Stomach smooth muscle (tissue), 2 donors: ENCODE results near the gene NPFF.

Experiments
- H3K27ac ChIP-seq: one replicate; pipeline ENCODE4 v1.7.0; 2013; ENCODE audit warnings: mild to moderate bottlenecking, low read length, inconsistent platforms
- H3K27me3 ChIP-seq, 2 donors: one replicate each; pipeline ENCODE4 v1.7.0; 2013; ENCODE audit warnings: low read length in 2 of 2; ENCODE audit not compliant: insufficient read depth in 2 of 2, control insufficient read depth in 1 of 2
- H3K36me3 ChIP-seq, 2 donors: one replicate each; pipeline ENCODE4 v1.7.0; 2013; ENCODE audit warnings: low read length in 2 of 2; ENCODE audit not compliant: control insufficient read depth in 2 of 2, insufficient read depth in 2 of 2
- H3K4me1 ChIP-seq: one replicate; pipeline ENCODE4 v1.7.0; 2013; ENCODE audit warnings: low read length; ENCODE audit not compliant: control insufficient read depth, insufficient read depth
- H3K4me3 ChIP-seq, 2 donors: one replicate each; pipeline ENCODE4 v1.7.0; 2013; ENCODE audit warnings: low read length in 2 of 2
- H3K9ac ChIP-seq, 2 donors: one replicate each; pipeline ENCODE4 v1.7.0; 2013; ENCODE audit warnings: low read length in 2 of 2, mild to moderate bottlenecking in 1 of 2
- H3K9me3 ChIP-seq, 2 donors: one replicate each; pipeline ENCODE4 v1.7.0; 2013; ENCODE audit warnings: low read length in 2 of 2; ENCODE audit not compliant: control insufficient read depth in 2 of 2
- donor health status: healthy.
- donor health status: Pancreatic carcinoma.

Gene NPFF

DNA sequence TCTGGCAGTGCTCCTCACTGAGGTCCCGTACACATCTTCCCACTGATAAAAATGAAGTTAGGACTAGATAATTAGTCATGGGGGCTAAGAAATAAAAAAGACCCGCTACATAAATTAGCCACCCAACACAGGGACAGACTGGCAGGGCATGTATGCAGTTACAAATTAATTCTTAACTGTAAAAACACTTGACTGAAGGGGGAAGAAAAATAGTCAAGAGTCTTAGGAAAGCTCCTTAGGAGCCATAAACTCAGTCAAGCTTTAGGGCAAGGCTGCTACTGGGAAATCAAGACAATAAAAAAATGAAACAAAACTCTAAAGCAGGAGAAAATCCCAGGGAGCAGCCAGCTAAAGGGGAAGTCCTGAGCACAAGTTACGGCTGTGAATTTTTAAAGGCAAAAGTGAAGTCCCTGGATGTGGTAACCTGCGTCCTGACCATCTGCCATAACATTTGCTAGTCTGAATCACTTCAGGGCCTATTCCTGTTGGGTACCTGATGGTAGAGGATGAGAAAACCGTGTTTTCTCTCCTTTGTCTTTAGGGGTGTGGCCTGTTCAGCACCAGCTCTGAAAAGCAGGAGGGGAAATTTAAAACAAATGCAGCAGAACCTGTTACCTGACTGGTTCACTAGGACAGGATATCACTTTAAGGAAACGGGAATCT lies 7.5 kb upstream of the NPFF start:
- Histone ChIP-seq H3K4me1 (no peaks in the 10 kb centered on the region), H3K27me3 (no peaks in the 10 kb centered on the region), H3K27ac (no peak overlapping the region), H3K9ac (no peak overlapping the region), H3K36me3 (peaks cover 57 to 66% of the 10 kb centered on the region in 2 donors), H3K9me3 (no peaks in the 10 kb centered on the region), H3K4me3 (no peak overlapping the region)

DNA sequence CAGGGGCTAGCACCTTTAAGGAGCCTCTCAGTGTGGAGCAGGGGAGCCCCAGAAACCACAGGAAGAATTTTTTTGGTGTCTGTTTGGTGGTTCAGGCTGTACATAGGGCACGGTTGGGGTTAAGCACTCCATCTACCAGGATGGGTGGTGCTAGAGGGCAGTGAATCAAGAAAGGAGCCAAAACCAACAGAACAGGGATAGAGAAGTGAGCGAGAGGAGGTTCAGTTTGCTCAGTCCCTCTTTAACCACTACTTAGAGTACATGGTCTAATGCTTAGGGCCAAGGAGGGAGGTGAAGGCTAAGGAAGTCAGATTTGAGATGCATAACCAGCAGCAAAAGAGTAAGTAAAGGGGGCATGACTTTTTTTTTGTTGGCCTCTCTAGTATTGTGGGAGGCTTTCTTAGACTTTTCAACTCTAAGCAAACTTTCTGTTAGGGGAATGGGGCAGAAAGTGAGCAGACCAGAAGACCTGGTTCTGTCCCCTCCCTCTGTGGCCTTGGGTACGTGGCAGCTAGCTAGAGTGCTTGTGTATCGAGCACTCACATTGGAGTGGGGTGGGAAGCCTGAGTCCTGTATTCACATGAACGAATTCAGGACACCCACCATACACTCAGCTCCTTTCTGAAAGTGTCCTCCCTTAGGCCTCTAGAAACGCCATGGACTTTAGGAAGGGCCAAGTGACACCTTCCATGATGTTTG lies 6.6 kb upstream of the NPFF start:
- Histone ChIP-seq H3K9me3 (no peaks in the 10 kb centered on the region), H3K4me1 (no peaks in the 10 kb centered on the region), H3K27ac (no peak overlapping the region), H3K9ac (no peak overlapping the region), H3K4me3 (no peak overlapping the region), H3K36me3 (peaks cover 54 to 63% of the 10 kb centered on the region in 2 donors), H3K27me3 (no peaks in the 10 kb centered on the region)

DNA sequence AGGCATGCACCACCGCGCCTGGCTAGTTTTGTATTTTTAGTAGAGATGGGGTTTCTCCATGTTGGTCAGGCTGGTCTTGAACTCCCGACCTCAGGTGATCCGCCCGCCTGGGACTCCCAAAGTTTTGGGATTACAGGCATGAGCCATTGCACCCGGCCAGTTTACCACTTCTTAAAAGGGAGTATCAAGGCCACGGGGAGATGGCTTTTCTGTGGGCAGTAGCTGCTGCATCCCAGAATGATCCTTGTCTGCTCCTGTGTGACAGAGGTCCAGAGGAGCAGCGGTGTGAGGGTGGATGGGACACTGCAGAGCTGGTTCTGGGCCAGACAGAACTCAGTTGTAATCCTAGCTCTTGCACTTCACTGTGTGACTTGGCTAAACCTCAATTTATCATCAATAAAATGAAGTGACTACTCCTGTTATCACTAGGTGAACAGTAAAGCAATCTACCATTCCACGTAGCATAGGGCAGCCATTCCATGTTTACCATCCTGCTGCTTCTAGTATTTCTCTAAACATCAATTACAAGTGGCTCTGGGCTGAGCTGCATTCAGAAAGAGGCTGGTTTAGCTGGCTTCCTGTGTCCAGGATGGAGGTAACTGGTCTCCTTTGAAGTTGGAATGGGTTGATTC lies 3.0 kb upstream of the NPFF start:
- peaks cover 3% of the 10 kb centered on the region for H3K4me1 ChIP-seq
- H3K27ac ChIP-seq: no peak overlapping the region
- H3K36me3 ChIP-seq: peaks cover 43 to 57% of the 10 kb centered on the region in 2 donors
- no peaks in the 10 kb centered on the region for H3K9me3 ChIP-seq
- no peaks in the 10 kb centered on the region for H3K27me3 ChIP-seq
- no peak overlapping the region for H3K9ac ChIP-seq
- no peak overlapping the region for H3K4me3 ChIP-seq

DNA sequence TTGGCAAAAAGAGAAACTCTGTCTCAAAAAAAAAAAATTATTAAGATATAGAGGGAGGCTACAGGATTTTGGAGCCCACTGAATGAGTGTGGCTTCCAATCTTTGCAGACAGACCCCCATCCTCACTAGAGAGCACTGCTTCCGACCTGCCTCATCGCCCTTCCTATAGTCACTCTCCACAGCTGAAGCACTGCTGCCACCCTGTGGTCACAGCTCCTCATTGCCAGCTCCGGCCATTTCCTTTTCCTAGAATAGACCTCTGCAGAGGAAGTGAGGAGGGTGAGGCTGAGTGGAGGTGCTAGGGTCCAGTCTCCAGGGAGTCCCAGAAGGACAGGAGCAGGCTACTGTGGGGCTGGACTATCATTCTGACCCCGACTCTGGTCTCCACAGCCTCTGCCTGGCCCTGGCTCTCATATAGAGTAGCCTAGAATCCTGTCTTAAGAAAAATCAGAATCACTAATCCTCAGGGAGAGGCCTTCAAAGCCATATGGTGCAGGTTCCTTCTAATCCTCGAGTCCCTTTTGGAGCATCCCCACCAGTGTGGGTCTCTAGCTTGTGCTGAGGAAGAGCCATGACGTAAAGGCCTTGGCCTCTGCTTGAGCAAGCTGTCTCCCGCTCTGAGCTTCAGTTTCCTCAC lies 1.4 kb upstream of the NPFF start:
- Histone ChIP-seq H3K36me3 (peaks cover 35 to 47% of the 10 kb centered on the region in 2 donors), H3K4me1 (peaks cover 6% of the 10 kb centered on the region), H3K9me3 (no peaks in the 10 kb centered on the region), H3K9ac (peak overlapping the region in 1 of 2 donors; percentile 42), H3K27ac (no peak overlapping the region), H3K27me3 (no peaks in the 10 kb centered on the region), H3K4me3 (no peak overlapping the region)

DNA sequence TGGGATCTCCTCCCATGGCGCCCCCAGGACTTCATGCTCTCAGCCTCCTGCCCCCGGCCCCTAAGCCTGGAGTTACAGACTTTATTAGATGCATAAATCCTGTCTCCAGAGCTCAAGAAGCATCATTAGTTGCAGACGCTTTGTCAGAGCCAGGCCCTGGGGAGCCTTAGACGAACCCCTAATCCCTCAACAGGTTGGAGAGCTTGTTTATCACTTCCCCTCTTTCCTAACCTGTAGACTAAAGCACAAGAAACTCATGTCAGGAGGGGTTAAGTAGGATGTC lies 260 bp upstream of the NPFF start:
- H3K9me3 ChIP-seq: no peaks in the 10 kb centered on the region
- H3K27ac ChIP-seq: no peak overlapping the region
- H3K4me3 ChIP-seq: no peak overlapping the region
- H3K4me1 ChIP-seq: peaks cover 7% of the 10 kb centered on the region
- H3K27me3 ChIP-seq: no peaks in the 10 kb centered on the region
- peaks cover 30 to 40% of the 10 kb centered on the region in 2 donors for H3K36me3 ChIP-seq
- H3K9ac ChIP-seq: no peak overlapping the region

DNA sequence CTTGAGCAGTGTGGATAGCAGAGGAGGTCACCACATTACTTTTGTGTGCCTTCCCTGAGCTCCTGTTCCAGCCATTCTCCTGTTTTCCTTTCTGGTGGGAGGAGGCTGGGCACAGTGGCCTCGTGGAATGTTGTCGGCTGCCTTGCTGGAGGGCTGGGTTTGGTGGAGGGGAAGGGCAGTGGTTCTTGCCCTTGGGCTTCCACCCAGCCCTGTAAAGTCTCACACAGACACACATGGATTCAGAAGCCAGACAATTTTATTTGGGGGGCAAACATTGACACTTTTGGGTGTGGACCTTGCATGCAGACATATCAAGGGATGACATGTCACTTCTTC lies 866 bp downstream of the NPFF start:
- H3K27ac ChIP-seq: no peak overlapping the region
- H3K9me3 ChIP-seq: no peaks in the 10 kb centered on the region
- H3K9ac ChIP-seq: no peak overlapping the region
- H3K4me1 ChIP-seq: peaks cover 18% of the 10 kb centered on the region
- peaks cover 19 to 29% of the 10 kb centered on the region in 2 donors for H3K36me3 ChIP-seq
- H3K27me3 ChIP-seq: no peaks in the 10 kb centered on the region
- H3K4me3 ChIP-seq: no peak overlapping the region

DNA sequence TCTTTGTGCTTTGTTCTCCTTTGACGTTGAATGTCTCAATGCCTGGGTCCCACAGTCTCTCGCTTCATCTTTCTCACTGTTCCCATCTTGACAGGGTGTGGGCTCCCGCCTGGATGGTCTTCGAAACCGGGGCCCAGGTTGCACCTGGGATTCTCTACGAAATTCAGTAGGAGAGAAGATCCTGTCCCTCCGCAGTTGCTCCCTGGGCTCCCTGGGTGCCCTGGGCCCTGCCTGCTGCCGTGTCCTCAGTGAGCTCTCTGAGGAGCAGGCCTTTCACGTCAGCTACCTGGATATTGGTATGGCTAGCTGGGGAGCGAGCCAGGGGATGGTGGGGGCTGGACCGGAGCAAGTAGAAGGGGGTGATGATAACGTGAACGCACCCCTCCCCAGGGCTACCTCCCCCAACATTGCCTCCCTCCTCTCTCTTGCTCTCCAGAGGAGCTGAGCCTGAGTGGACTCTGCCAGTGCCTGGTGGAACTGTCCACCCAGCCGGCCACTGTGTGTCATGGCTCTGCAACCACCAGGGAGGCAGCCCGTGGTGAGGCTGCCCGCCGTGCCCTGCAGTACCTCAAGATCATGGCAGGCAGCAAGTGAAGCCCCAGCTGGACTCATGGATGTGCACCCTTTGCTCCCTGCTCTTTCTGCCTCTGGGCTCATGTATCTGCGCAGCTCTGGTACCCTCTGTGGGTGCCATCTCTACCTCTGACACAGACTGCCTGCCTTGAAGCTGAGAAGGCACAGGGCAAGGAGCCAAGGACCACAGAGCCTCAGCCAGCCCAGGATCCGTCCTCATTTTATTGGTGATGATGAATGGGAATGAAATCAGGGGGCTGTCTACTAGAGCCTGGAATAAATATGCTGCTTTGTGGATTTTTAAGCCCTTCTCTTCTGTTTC lies 1.5 kb downstream of the NPFF start:
- Histone ChIP-seq H3K27me3 (no peaks in the 10 kb centered on the region), H3K4me1 (peaks cover 19% of the 10 kb centered on the region), H3K27ac (no peak overlapping the region), H3K9me3 (no peaks in the 10 kb centered on the region), H3K4me3 (no peak overlapping the region), H3K36me3 (peaks cover 19 to 27% of the 10 kb centered on the region in 2 donors), H3K9ac (no peak overlapping the region)

DNA sequence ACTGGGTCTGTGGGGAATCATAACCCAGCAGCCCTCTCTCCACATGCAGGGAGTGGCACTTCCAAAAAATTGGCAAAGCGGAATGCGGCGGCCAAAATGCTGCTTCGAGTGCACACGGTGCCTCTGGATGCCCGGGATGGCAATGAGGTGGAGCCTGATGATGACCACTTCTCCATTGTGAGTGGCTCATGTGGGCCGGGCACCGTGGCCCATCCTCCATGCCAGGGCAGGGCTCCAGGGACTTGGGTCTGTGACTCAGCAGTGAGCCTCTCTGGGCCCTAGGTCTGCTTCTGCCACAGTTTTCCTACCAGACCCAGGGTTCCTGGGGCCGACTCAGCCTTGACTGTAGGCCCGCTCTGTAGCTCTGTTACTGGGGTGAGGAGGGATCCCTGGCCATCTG lies 2.2 kb downstream of the NPFF start:
- no peaks in the 10 kb centered on the region for H3K27me3 ChIP-seq
- H3K27ac ChIP-seq: no peak overlapping the region
- H3K36me3 ChIP-seq: peaks cover 14 to 23% of the 10 kb centered on the region in 2 donors
- H3K9me3 ChIP-seq: no peaks in the 10 kb centered on the region
- H3K4me3 ChIP-seq: no peak overlapping the region
- H3K9ac ChIP-seq: no peak overlapping the region
- H3K4me1 ChIP-seq: peaks cover 23% of the 10 kb centered on the region

DNA sequence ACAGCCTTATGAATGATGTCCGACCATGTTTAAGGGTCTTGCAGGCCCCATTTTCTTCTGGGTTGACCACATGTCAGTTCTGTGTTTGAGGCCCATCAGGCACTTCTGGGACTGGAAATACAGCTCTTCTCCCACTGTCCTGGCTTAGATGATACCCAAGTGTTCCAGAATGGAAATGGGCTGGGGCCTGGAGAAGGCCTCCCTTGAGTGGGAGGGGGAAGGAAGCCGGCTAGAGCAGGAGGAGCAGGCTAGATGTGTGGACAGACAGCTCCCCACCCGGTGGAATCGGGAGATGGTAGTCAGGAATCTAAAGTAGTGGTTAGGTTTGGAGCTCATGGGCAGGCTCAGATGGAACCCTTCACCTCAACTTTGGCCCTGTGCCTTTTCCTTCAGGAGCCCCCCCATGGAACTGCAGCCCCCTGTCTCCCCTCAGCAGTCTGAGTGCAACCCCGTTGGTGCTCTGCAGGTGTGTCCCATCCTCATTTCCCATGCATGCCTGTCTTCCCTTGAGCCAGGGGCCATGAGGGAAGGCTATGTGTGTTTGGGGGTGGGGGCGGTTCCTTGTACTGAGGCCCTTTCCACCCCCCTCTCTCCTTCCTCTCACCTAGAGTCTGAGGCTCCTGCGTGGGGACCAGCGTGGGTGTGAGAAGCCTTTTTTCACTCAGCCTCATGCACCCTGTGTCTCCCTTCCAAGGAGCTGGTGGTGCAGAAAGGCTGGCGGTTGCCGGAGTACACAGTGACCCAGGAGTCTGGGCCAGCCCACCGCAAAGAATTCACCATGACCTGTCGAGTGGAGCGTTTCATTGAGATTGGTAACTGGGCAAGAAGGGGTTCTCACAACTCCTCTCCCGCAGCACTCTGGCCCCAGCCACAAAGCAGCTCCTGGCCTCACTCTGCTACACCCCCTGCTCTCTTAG lies 3.0 kb downstream of the NPFF start:
- no peaks in the 10 kb centered on the region for H3K9me3 ChIP-seq
- no peak overlapping the region for H3K9ac ChIP-seq
- H3K4me3 ChIP-seq: no peak overlapping the region
- H3K36me3 ChIP-seq: peaks cover 14 to 23% of the 10 kb centered on the region in 2 donors
- no peaks in the 10 kb centered on the region for H3K27me3 ChIP-seq
- H3K27ac ChIP-seq: peak overlapping the region; percentile 31
- peaks cover 29% of the 10 kb centered on the region for H3K4me1 ChIP-seq
